ENCODE measurements around the gene ADCY9.

GRCh38 chr16:4026854-4027253 lies 89.4 kb downstream of the ADCY9 start:
- TF ChIP-seq, protein P1, sequence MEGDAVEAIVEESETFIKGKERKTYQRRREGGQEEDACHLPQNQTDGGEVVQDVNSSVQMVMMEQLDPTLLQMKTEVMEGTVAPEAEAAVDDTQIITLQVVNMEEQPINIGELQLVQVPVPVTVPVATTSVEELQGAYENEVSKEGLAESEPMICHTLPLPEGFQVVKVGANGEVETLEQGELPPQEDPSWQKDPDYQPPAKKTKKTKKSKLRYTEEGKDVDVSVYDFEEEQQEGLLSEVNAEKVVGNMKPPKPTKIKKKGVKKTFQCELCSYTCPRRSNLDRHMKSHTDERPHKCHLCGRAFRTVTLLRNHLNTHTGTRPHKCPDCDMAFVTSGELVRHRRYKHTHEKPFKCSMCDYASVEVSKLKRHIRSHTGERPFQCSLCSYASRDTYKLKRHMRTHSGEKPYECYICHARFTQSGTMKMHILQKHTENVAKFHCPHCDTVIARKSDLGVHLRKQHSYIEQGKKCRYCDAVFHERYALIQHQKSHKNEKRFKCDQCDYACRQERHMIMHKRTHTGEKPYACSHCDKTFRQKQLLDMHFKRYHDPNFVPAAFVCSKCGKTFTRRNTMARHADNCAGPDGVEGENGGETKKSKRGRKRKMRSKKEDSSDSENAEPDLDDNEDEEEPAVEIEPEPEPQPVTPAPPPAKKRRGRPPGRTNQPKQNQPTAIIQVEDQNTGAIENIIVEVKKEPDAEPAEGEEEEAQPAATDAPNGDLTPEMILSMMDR (IDR thresholded peaks at IDR 0.05; ENCODE audit: low read depth, low read length, poor library complexity, severe bottlenecking) = no peak
- no peak for TF ChIP-seq EZH2phosphoT487 (IDR thresholded peaks at IDR 0.05; ENCODE audit: borderline replicate concordance, low read length)

All from DOHH2 (cell line).